GM12878 (cell line): ENCODE measurements around the gene CREB5. TPM values are rescaled to one million over a fixed set of nuclear protein-coding genes. Genes with fewer than 3 reads are reported as not detected.

ENCODE experiments used
- ATAC-seq: fragments of 200-7000 bp; cut with Tn5 transposase; 3 replicates; pipeline ENCODE4 v1.9.1; 2020; ENCODE audit warnings: mild to moderate bottlenecking, moderate library complexity
- BruUV-seq: library from RNA; stranded (reverse); fragments of 400-500 nt; replicated peaks from 2 replicates; lab custom pipeline; 2021; lab: Mats Ljungman, UMichigan
- CTCF ChIA-PET: fragments of 300-600 bp; sonication (Branson Sonifier 250); formaldehyde crosslinking; extraction: SDS; loops from one replicate; lab custom pipeline; 2021; ENCODE audit warnings: inconsistent platforms; lab: Yijun Ruan, JAX
- POLR2A ChIA-PET: fragments of 350-600 bp; formaldehyde crosslinking; extraction: SDS; loops from one replicate; lab custom pipeline; 2021; ENCODE audit warnings: inconsistent platforms; lab: Charles Lee
- RAD21 ChIA-PET: fragments of 300-600 bp; sonication (Branson Sonifier 250); formaldehyde crosslinking; loops from one replicate; lab custom pipeline; 2023; ENCODE audit warnings: antibody characterized with exemption; ENCODE audit not compliant: unreplicated experiment; lab: Charles Lee
- SMC1A ChIA-PET: fragments of 300-600 bp; sonication (Branson Sonifier 250); formaldehyde crosslinking; loops from one replicate; lab custom pipeline; 2023; ENCODE audit not compliant: unreplicated experiment, uncharacterized antibody; lab: Charles Lee
- DNase-seq: peaks from one replicate; pipeline ENCODE4 v3.0.0-alpha.2; 2011; ENCODE audit warnings: low read depth, low spot score
- FAIRE-seq: peaks from 3 replicates; lab custom pipeline; 2011; peaks lifted over from hg19 to GRCh38; lab: Jason Lieb, UNC
- H2AFZ ChIP-seq: 2 replicates; pipeline ENCODE4 v1.6.0; 2011; ENCODE audit warnings: low read depth, low read length, control low read depth; ENCODE audit not compliant: control insufficient read depth
- H3K27ac ChIP-seq: 2 replicates; pipeline ENCODE4 v1.5.1; 2011; ENCODE audit warnings: control low read depth; ENCODE audit not compliant: control insufficient read depth, insufficient read depth
- H3K27me3 ChIP-seq, 2 experiments: replicated peaks in 1 of 2; 2 replicates each; pipeline versions ENCODE4 v1.6.0 to v1.6.1; 2011; ENCODE audit warnings: low read length in 1 of 2; ENCODE audit not compliant: control insufficient read depth in 2 of 2, insufficient read depth in 2 of 2
- H3K36me3 ChIP-seq, 2 experiments: 2 replicates each; pipeline ENCODE4 v1.5.1; 2011; ENCODE audit warnings: low read length in 1 of 2; ENCODE audit not compliant: control insufficient read depth in 2 of 2, insufficient read depth in 2 of 2
- H3K4me1 ChIP-seq: 2 replicates; pipeline ENCODE4 v1.6.1; 2011; ENCODE audit warnings: mild to moderate bottlenecking, low read length, moderate library complexity, mixed read lengths; ENCODE audit not compliant: control insufficient read depth, insufficient read depth
- H3K4me2 ChIP-seq: 2 replicates; pipeline ENCODE4 v1.6.0; 2011; ENCODE audit warnings: control low read depth; ENCODE audit not compliant: control insufficient read depth, insufficient read depth
- H3K4me3 ChIP-seq: fragments of 200-600 bp; sonication (generic); 2 replicates; pipeline ENCODE4 v1.5.1; 2016
- H3K79me2 ChIP-seq: 2 replicates; pipeline ENCODE4 v1.6.0; 2011; ENCODE audit warnings: low read length; ENCODE audit not compliant: control insufficient read depth, insufficient read depth
- H3K9ac ChIP-seq: 2 replicates; pipeline ENCODE4 v1.8.0; 2011; ENCODE audit warnings: low read length, control low read depth, mixed read lengths; ENCODE audit not compliant: control insufficient read depth, insufficient read depth
- H3K9me3 ChIP-seq: replicated peaks from 3 replicates; pipeline ENCODE4 v1.5.1; 2011; ENCODE audit warnings: mild to moderate bottlenecking, low read length; ENCODE audit not compliant: control insufficient read depth, insufficient read depth
- H4K20me1 ChIP-seq: 2 replicates; pipeline ENCODE4 v1.6.0; 2011; ENCODE audit not compliant: control insufficient read depth, insufficient read depth
- BACH1 ChIP-seq: fragments of 450-650 bp; IDR thresholded peaks from 2 replicates; pipeline ENCODE4 v1.6.1; 2017; ENCODE audit warnings: mild to moderate bottlenecking, borderline replicate concordance
- CBX3 ChIP-seq: fragments of 200-600 bp; sonication (generic); IDR thresholded peaks from 2 replicates; pipeline ENCODE4 v1.6.1; 2016; ENCODE audit warnings: low read depth, borderline replicate concordance
- CEBPB ChIP-seq, 2 experiments: fragments of 150-350 bp in 1 of 2; IDR thresholded peaks; 2 replicates each; pipeline ENCODE4 v1.6.1; 2012 to 2014; ENCODE audit warnings: low read depth in 2 of 2, low read length in 2 of 2, borderline replicate concordance in 1 of 2, inconsistent platforms in 1 of 2
- ESRRA ChIP-seq: IDR thresholded peaks from 2 replicates; pipeline ENCODE4 v1.6.1; 2012; ENCODE audit warnings: mild to moderate bottlenecking, low read length, improper control_type of control experiment
- ETV6 ChIP-seq, 2 experiments: fragments of 450-650 bp in 1 of 2; IDR thresholded peaks in 1 of 2; conservative IDR thresholded peaks in 1 of 2; 2 replicates each; pipeline ENCODE4 v1.6.1; 2014; ENCODE audit warnings: antibody characterized with exemption in 1 of 2, borderline replicate concordance in 1 of 2, low read depth in 1 of 2, mild to moderate bottlenecking in 1 of 2, moderate library complexity in 1 of 2
- FOXM1 ChIP-seq: IDR thresholded peaks from 2 replicates; pipeline ENCODE4 v1.6.1; 2012; ENCODE audit warnings: low read depth, mild to moderate bottlenecking, inconsistent platforms, low read length, moderate library complexity
- GATAD2B ChIP-seq: fragments of 450-650 bp; conservative IDR thresholded peaks from 2 replicates; pipeline ENCODE4 v1.6.1; 2017; ENCODE audit warnings: low read depth, mild to moderate bottlenecking, moderate library complexity
- NFXL1 ChIP-seq: fragments of 450-650 bp; IDR thresholded peaks from 2 replicates; pipeline ENCODE4 v1.6.1; 2017; ENCODE audit warnings: antibody characterized with exemption, mild to moderate bottlenecking, borderline replicate concordance
- ZNF592 ChIP-seq: fragments of 450-650 bp; IDR thresholded peaks from 2 replicates; pipeline ENCODE4 v1.6.1; 2017; ENCODE audit warnings: mild to moderate bottlenecking, moderate library complexity
- WGBS: methylation state at CpG from one replicate; pipeline ENCODE4 v1.1.6; 2016; ENCODE audit warnings: low lambda C conversion rate; ENCODE audit not compliant: insufficient replicate concordance, insufficient coverage; ENCODE audit errors: missing lambda C conversion rate; 5-methylcytosine and 5-hydroxymethylcytosine counted together
- in situ Hi-C: fragments of 300-500 bp; cut with MboI; formaldehyde crosslinking; loops from 9 replicates; pipeline ENCODE4 v1.14.3; 2018; ENCODE audit warnings: mixed read lengths
- intact Hi-C: fragments of 100-400 bp; cut with micrococcal nuclease; formaldehyde crosslinking; loops from one replicate; pipeline ENCODE4 v1.14.2; 2022; ENCODE audit not compliant: unreplicated experiment
- polyA plus RNA-seq, 11 experiments: library from polyadenylated mRNA; depleted of rRNA in 4 of 11; unstranded in 6 of 11; stranded (reverse) in 5 of 11; fragments of >200 nt; fragmentation: Nextera tagmentation in 4 of 11; fragmentation: Illumina TruSeq in 1 of 11; extraction: Ambion mirVana in 4 of 11; extraction: Trizol in 1 of 11; gene quantifications; 1 replicate in 1 of 11; 2 replicates in 10 of 11; pipeline versions ENCODE4 v1.2.1 to v1.2.3, GENCODE V29; 2011 to 2016; ENCODE audit warnings: inconsistent platforms in 2 of 11, missing spikeins in 2 of 11, low read depth in 1 of 11
- total RNA-seq, 4 experiments: library from RNA; depleted of rRNA in 3 of 4; stranded (reverse); fragments of >200 nt in 3 of 4; fragmentation: Illumina TruSeq in 1 of 4; extraction: Trizol in 1 of 4; gene quantifications; 2 replicates each; pipeline versions ENCODE4 v1.2.1 to v1.2.3, GENCODE V29; 2013 to 2021
- TF ChIP-seq, protein P1 (sequence below): IDR thresholded peaks from 2 replicates; pipeline ENCODE4 v1.6.1; 2011; ENCODE audit warnings: low read depth, low read length, improper control_type of control experiment, borderline replicate concordance
- TF ChIP-seq, protein P2 (sequence below): IDR thresholded peaks from 2 replicates; pipeline ENCODE4 v1.6.1; 2011; ENCODE audit warnings: borderline replicate concordance, low read depth, mild to moderate bottlenecking, moderate library complexity, mixed read lengths, low read length; ENCODE audit not compliant: insufficient read depth; ENCODE audit errors: extremely low read length
- TF ChIP-seq, protein P3 (sequence below): fragments of 450-650 bp; IDR thresholded peaks from 2 replicates; pipeline ENCODE4 v1.6.1; 2014; ENCODE audit warnings: mild to moderate bottlenecking

The CREB5 gene
- total and polyA plus RNA-seq, 10 of the 15 experiments (the other 5 are each of a cell fraction or from before 2014, with no cell fraction given): 12.9 to 74.1 (median 53.0) TPM

- POLR2A ChIA-PET: interaction anchor here (0.6 kb wide), 1 partner anchor 1267 kb away, joined by 3 read pairs; no protein-coding TSS in a partner anchor
- TF ChIP-seq, protein P1, sequence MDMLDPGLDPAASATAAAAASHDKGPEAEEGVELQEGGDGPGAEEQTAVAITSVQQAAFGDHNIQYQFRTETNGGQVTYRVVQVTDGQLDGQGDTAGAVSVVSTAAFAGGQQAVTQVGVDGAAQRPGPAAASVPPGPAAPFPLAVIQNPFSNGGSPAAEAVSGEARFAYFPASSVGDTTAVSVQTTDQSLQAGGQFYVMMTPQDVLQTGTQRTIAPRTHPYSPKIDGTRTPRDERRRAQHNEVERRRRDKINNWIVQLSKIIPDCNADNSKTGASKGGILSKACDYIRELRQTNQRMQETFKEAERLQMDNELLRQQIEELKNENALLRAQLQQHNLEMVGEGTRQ: no peak
- TF ChIP-seq ZNF592 (no peak), NFXL1 (no peak), FOXM1 (no peak), ETV6 (conservative IDR thresholded peaks at IDR 0.05 in 1 of 2, IDR thresholded peaks at IDR 0.05 in 1 of 2; ENCODE audit: borderline replicate concordance in 1 of 2, low read depth in 1 of 2) (no peak), BACH1 (no peak), CBX3 (no peak), CEBPB (IDR thresholded peaks at IDR 0.05; ENCODE audit: borderline replicate concordance in 1 of 2, low read depth in 2 of 2, low read length in 2 of 2) (no peak), ESRRA (no peak), GATAD2B (no peak)
- TF ChIP-seq, protein P2, sequence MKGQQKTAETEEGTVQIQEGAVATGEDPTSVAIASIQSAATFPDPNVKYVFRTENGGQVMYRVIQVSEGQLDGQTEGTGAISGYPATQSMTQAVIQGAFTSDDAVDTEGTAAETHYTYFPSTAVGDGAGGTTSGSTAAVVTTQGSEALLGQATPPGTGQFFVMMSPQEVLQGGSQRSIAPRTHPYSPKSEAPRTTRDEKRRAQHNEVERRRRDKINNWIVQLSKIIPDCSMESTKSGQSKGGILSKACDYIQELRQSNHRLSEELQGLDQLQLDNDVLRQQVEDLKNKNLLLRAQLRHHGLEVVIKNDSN: no peak
- TF ChIP-seq, protein P3, sequence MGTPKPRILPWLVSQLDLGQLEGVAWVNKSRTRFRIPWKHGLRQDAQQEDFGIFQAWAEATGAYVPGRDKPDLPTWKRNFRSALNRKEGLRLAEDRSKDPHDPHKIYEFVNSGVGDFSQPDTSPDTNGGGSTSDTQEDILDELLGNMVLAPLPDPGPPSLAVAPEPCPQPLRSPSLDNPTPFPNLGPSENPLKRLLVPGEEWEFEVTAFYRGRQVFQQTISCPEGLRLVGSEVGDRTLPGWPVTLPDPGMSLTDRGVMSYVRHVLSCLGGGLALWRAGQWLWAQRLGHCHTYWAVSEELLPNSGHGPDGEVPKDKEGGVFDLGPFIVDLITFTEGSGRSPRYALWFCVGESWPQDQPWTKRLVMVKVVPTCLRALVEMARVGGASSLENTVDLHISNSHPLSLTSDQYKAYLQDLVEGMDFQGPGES: no peak
These were observed 411.3 kb downstream of the CREB5 start for GRCh38 chr7:28823582-28823981.

More at GRCh38 chr7:28823582-28823981, 411.3 kb downstream of the CREB5 start:
- no peak overlapping the region for H3K4me2 ChIP-seq
- SMC1A ChIA-PET: interaction anchor here (0.7 to 1.6 kb wide), 5 partner anchors 126 to 601 kb away, joined by 3 to 5 read pairs (median 3); no protein-coding TSS in a partner anchor
- no peak overlapping the region for H2AFZ ChIP-seq
- ATAC-seq: no peak
- H3K9ac ChIP-seq: no peak overlapping the region
- H3K4me1 ChIP-seq: no peaks in the 10 kb centered on the region
- CTCF ChIA-PET: interaction anchor here (1.1 kb wide), 1 partner anchor 14 kb away, joined by 4 read pairs; no protein-coding TSS in a partner anchor
- no peaks in the 10 kb centered on the region for H3K79me2 ChIP-seq
- no peaks in the 10 kb centered on the region; a peak in 2 of 4 replicates for H3K36me3 ChIP-seq
- H3K9me3 ChIP-seq: no peaks in the 10 kb centered on the region
- no peaks in the 10 kb centered on the region for H4K20me1 ChIP-seq
- FAIRE-seq: no peak
- H3K27me3 ChIP-seq: no peaks in the 10 kb centered on the region
- no peak overlapping the region for H3K4me3 ChIP-seq
- in situ Hi-C loops: no loop called here
- RAD21 ChIA-PET: interaction anchor here (0.5 to 0.7 kb wide), 2 partner anchors 32 to 280 kb away, joined by 3 read pairs; no protein-coding TSS in a partner anchor
- intact Hi-C loops: no loop called here
- WGBS: 64% methylated on average over 3 of the region's 3 CpGs
- no TSS peak for BruUV-seq
- no peak overlapping the region for H3K27ac ChIP-seq
- DNase-seq: no peak
